Measurements from ENCODE around the gene LIN54. TPM values are rescaled to one million over a fixed set of nuclear protein-coding genes. Genes with fewer than 3 reads are reported as not detected.
"Not testable (repeated sequence)": the region's sequence is repeated elsewhere in the genome, so short reads cannot be mapped to it uniquely, and the experiment has no call there.

LIN54 gene
- total and polyA plus RNA-seq, 3 donors from 2014 or later: 13.2 to 14.6 (median 14.5) TPM

- WGBS, 2 donors: 54 to 62% methylated on average over 3 of the region's 3 CpGs
- Histone ChIP-seq H3K4me1 (no peaks in the 10 kb centered on the region), H3K4me3 (no peak overlapping the region), H3K27me3 (no peaks in the 10 kb centered on the region), H3K27ac (no peak overlapping the region), H3K9me3 (no peaks in the 10 kb centered on the region), H3K36me3 (ENCODE audit: low read depth, missing control alignments) (no peaks in the 10 kb centered on the region)
- intact Hi-C loops (cut with DNase I; ENCODE audit: low total_unique reads): no loop called here
- no peak for DNase-seq
- TF ChIP-seq POLR2A (IDR thresholded peaks at IDR 0.05): no peak
- TF ChIP-seq CTCF (IDR thresholded peaks at IDR 0.05): no peak
Observed at GRCh38 chr4:83028976-83029375, 18.4 kb upstream of the LIN54 start.

GRCh38 chr4:83025563-83025962 is 14.9 kb upstream of the LIN54 start:
- no peak for DNase-seq
- H3K9me3 ChIP-seq: no peaks in the 10 kb centered on the region
- H3K4me3 ChIP-seq: no peak overlapping the region
- no peak overlapping the region for H3K27ac ChIP-seq
- no peaks in the 10 kb centered on the region for H3K36me3 ChIP-seq (ENCODE audit: low read depth, missing control alignments)
- intact Hi-C loops (cut with DNase I; ENCODE audit: low total_unique reads): no loop called here
- no peaks in the 10 kb centered on the region for H3K27me3 ChIP-seq
- H3K4me1 ChIP-seq: no peaks in the 10 kb centered on the region
- TF ChIP-seq CTCF (IDR thresholded peaks at IDR 0.05) (no peak), POLR2A (IDR thresholded peaks at IDR 0.05) (no peak)

GRCh38 chr4:83024233-83024632 is 13.6 kb upstream of the LIN54 start:
- H3K4me1 ChIP-seq: no peaks in the 10 kb centered on the region
- no peak for DNase-seq
- WGBS, 2 donors: 80 to 87% methylated on average over 2 of the region's 2 CpGs
- H3K27ac ChIP-seq: no peak overlapping the region
- no peak for TF ChIP-seq CTCF (IDR thresholded peaks at IDR 0.05)
- no peaks in the 10 kb centered on the region for H3K27me3 ChIP-seq
- intact Hi-C loops (cut with DNase I; ENCODE audit: low total_unique reads): no loop called here
- no peak overlapping the region for H3K4me3 ChIP-seq
- H3K36me3 ChIP-seq (ENCODE audit: low read depth, missing control alignments): no peaks in the 10 kb centered on the region
- H3K9me3 ChIP-seq: no peaks in the 10 kb centered on the region

GRCh38 chr4:83023599-83023998 is 13.0 kb upstream of the LIN54 start:
- DNase-seq; H3K27ac ChIP-seq; intact Hi-C loops (cut with DNase I; ENCODE audit: low total_unique reads); H3K4me1 ChIP-seq; H3K4me3 ChIP-seq; H3K27me3 ChIP-seq; H3K9me3 ChIP-seq; H3K36me3 ChIP-seq (ENCODE audit: low read depth, missing control alignments): not testable (repeated sequence)
- WGBS, 2 donors: 91 to 100% methylated on average over 1 of the region's 1 CpG

- Histone ChIP-seq H3K27me3 (no peaks in the 10 kb centered on the region), H3K4me3 (no peak overlapping the region), H3K9me3 (no peaks in the 10 kb centered on the region), H3K27ac (no peak overlapping the region), H3K4me1 (no peaks in the 10 kb centered on the region), H3K36me3 (ENCODE audit: low read depth, missing control alignments) (no peaks in the 10 kb centered on the region)
- TF ChIP-seq POLR2A (IDR thresholded peaks at IDR 0.05) (no peak), CTCF (IDR thresholded peaks at IDR 0.05) (no peak)
- no peak for DNase-seq
- 87 to 88% methylated on average over 2 of the region's 2 CpGs for WGBS, 2 donors
- intact Hi-C loops (cut with DNase I; ENCODE audit: low total_unique reads): no loop called here
Observed at GRCh38 chr4:83022724-83023450, 12.3 kb upstream of the LIN54 start.

All from testis (tissue), 3 donors.